CD4-positive, alpha-beta memory T cell (primary cell): ENCODE data around the gene RGS3. TPM values are rescaled to one million over a fixed set of nuclear protein-coding genes. Genes with fewer than 3 reads are reported as not detected.
A peak's percentile ranks its signal among the peaks of the same experiment; 100 is the strongest.

Source experiments
- CTCF ChIA-PET: fragments of 350-600 bp; sonication (Branson Sonifier 250); formaldehyde crosslinking; loops from one replicate; lab custom pipeline; 2021; ENCODE audit warnings: inconsistent platforms; ENCODE audit not compliant: partially characterized antibody; lab: Charles Lee
- POLR2A ChIA-PET: fragments of 350-600 bp; sonication (Branson Sonifier 250); formaldehyde crosslinking; loops from one replicate; lab custom pipeline; 2021; ENCODE audit not compliant: partially characterized antibody; lab: Charles Lee
- DNase-seq, 5 donors: peaks; one replicate each; pipeline versions ENCODE4 v3.0.0 to v3.0.0-alpha.2; 2020 to 2022; ENCODE audit warnings: mixed read lengths in 1 of 5
- H3K27ac ChIP-seq: one replicate; pipeline ENCODE4 v1.7.0; 2013; ENCODE audit warnings: low read depth, low read length
- H3K27me3 ChIP-seq: 2 replicates; pipeline ENCODE4 v1.7.0; 2013; ENCODE audit warnings: mild to moderate bottlenecking, low read length, moderate library complexity; ENCODE audit not compliant: insufficient read depth
- H3K36me3 ChIP-seq: 2 replicates; pipeline ENCODE4 v1.7.0; 2013; ENCODE audit warnings: mild to moderate bottlenecking, low read length, moderate library complexity; ENCODE audit not compliant: insufficient read depth
- H3K4me1 ChIP-seq: 2 replicates; pipeline ENCODE4 v1.7.0; 2013; ENCODE audit warnings: mild to moderate bottlenecking, low read length, moderate library complexity; ENCODE audit not compliant: insufficient read depth
- H3K4me3 ChIP-seq, 2 donors: one replicate each; pipeline ENCODE4 v1.7.0; 2013; ENCODE audit warnings: low read length in 2 of 2, mild to moderate bottlenecking in 1 of 2
- H3K9me3 ChIP-seq, 2 donors: one replicate each; pipeline ENCODE4 v1.7.0; 2013; ENCODE audit warnings: low read length in 2 of 2, control low read depth in 1 of 2; ENCODE audit not compliant: control insufficient read depth in 1 of 2
- H3K27ac Mint-ChIP-seq, 7 donors: one replicate each; pipeline ENCODE4 v1.8.0; 2020 to 2021; ENCODE audit warnings: mixed read lengths in 7 of 7, mild to moderate bottlenecking in 6 of 7, inconsistent platforms in 3 of 7, moderate library complexity in 3 of 7
- H3K27me3 Mint-ChIP-seq, 2 donors: one replicate each; pipeline ENCODE4 v1.8.0; 2020 to 2021; ENCODE audit warnings: mixed read lengths in 2 of 2
- H3K36me3 Mint-ChIP-seq, 2 donors: one replicate each; pipeline ENCODE4 v1.8.0; 2020 to 2021; ENCODE audit warnings: mixed read lengths in 2 of 2, inconsistent platforms in 1 of 2, mild to moderate bottlenecking in 1 of 2
- H3K4me1 Mint-ChIP-seq, 4 donors: one replicate each; pipeline ENCODE4 v1.8.0; 2020 to 2021; ENCODE audit warnings: mixed read lengths in 4 of 4, mild to moderate bottlenecking in 1 of 4
- H3K4me3 Mint-ChIP-seq, 8 donors: one replicate each; pipeline ENCODE4 v1.8.0; 2020 to 2021; ENCODE audit warnings: mixed read lengths in 8 of 8, mild to moderate bottlenecking in 7 of 8, moderate library complexity in 6 of 8, inconsistent platforms in 3 of 8
- H3K9me3 Mint-ChIP-seq, 8 donors: one replicate each; pipeline ENCODE4 v1.8.0; 2020 to 2021; ENCODE audit warnings: mixed read lengths in 8 of 8, mild to moderate bottlenecking in 5 of 8, inconsistent platforms in 3 of 8, moderate library complexity in 1 of 8
- intact Hi-C: fragments of 100-400 bp; cut with micrococcal nuclease; formaldehyde crosslinking; loops from one replicate; pipeline ENCODE4 v1.15.1; 2023
- polyA plus RNA-seq, 2 donors: library from polyadenylated mRNA; unstranded; fragments of 300-500 nt; fragmentation: Illumina TruSeq; gene quantifications; one replicate each; pipeline ENCODE4 v1.2.3, GENCODE V29; 2021
- total RNA-seq, 2 experiments: library from RNA; stranded (reverse); gene quantifications; one replicate each; pipeline ENCODE4 v1.2.3, GENCODE V29; 2021

Gene RGS3
- total and polyA plus RNA-seq, 4 experiments from 2014 or later: 3.4 to 23.2 (median 18.0) TPM

DNA sequence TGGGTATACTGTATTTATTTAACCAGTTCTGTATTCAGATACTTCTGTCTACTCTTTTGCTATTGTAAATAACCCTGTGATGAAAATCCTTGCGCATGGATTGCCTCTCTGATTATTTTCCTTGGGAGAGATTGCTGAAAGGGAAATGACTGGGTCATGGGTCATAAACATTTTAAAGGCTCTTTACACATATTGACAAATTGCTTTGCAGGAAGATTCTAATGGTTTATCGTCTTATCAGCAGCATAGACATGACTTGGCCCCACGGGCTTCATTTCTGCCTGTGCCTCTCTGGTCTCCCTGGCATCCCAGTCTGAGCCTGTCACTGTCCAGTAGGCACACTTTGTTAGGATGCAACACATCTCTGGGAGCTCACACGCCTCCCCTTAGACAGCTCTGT lies 52.3 kb downstream of the RGS3 start:
- POLR2A ChIA-PET: interaction anchor here (16.5 kb wide), 1 partner anchor 65 kb away, joined by 342 read pairs; no protein-coding TSS in a partner anchor
- CTCF ChIA-PET: interaction anchor here (0.9 to 3.1 kb wide), 3 partner anchors 63 to 73 kb away, joined by 3 to 23 read pairs (median 9); no protein-coding TSS in a partner anchor
- no peaks in the 10 kb centered on the region for H3K27me3 Mint-ChIP-seq
- peaks cover 0 to 2% (median 0%) of the 10 kb centered on the region in 8 donors for H3K9me3 Mint-ChIP-seq
- Histone ChIP-seq H3K27me3 (no peaks in the 10 kb centered on the region), H3K36me3 (no peaks in the 10 kb centered on the region), H3K4me3 (no peak overlapping the region), H3K27ac (no peak overlapping the region), H3K4me1 (peaks cover 96% of the 10 kb centered on the region), H3K9me3 (no peaks in the 10 kb centered on the region)
- H3K27ac Mint-ChIP-seq: peak overlapping the region in 6 of 7 donors; percentile 41 to 97 (median 75)
- DNase-seq: no peak
- peak overlapping the region in 3 of 8 donors; percentile 21 to 83 (median 34) for H3K4me3 Mint-ChIP-seq
- intact Hi-C loops: loop anchor here (2.0 kb wide), 1 partner anchor 105 kb away; the partner anchor contains the start of genes C9orf43 and POLE3
- peaks cover 0 to 11% of the 10 kb centered on the region in 2 donors for H3K36me3 Mint-ChIP-seq
- peaks cover 71 to 96% (median 85%) of the 10 kb centered on the region in 4 donors for H3K4me1 Mint-ChIP-seq

DNA sequence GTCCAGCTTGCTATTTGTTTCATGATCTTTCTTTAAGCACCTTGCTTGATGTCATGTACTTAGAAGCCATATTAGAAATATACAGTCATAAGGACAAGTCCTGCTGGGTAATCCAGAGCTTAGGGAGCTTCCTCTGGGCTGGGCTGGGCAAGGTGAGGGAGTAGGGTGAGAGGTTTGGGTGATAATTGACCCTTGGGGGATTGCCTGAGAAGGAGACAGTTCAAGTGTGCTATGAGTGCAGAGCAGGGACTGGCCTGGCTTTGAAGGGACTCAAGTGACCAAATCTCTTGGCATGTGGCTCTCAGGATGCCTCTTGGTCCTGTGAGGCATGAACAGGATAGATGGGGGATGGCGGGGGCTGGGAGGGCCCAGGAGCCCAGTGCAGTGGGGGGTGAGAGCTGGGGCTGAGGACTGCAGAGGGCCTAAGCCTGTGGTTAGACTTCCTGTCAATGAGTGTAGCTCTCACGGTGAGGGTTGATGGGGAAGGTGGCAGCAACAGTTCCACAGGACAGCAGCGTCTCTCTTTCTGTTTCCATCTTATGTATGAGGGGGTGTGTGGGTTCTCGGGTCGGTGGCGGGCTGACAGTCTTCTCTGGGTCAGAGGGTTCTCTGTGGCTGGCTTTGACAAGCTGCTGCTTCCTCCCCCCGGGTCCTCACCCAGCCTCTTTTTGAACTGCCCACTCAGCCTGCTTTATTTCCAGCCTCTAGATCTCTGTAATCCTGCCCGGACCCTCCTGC lies 53.5 kb downstream of the RGS3 start:
- H3K4me3 Mint-ChIP-seq: peak overlapping the region; percentile 92 to 98 (median 94)
- ChIA-PET POLR2A (interaction anchor here (0.8 to 16.5 kb wide), 12 partner anchors 9 to 179 kb away, joined by 3 to 342 read pairs (median 5); partner anchors contain the start of genes C9orf43 and POLE3), CTCF (interaction anchor here (0.7 to 3.5 kb wide), 14 partner anchors 8 to 138 kb away, joined by 3 to 23 read pairs (median 4); no protein-coding TSS in a partner anchor)
- H3K36me3 Mint-ChIP-seq: peaks cover 0 to 15% of the 10 kb centered on the region in 2 donors
- Histone ChIP-seq H3K4me3 (peak overlapping the region; percentile 64 to 76), H3K4me1 (peaks cover 96% of the 10 kb centered on the region), H3K27ac (peak overlapping the region; percentile 82), H3K9me3 (no peaks in the 10 kb centered on the region), H3K27me3 (no peaks in the 10 kb centered on the region), H3K36me3 (no peaks in the 10 kb centered on the region)
- peak overlapping the region; percentile 95 to 98 (median 96) for H3K27ac Mint-ChIP-seq
- H3K27me3 Mint-ChIP-seq: no peaks in the 10 kb centered on the region
- DNase-seq: peak; percentile 60 to 84 (median 67)
- H3K4me1 Mint-ChIP-seq: peaks cover 68 to 96% (median 83%) of the 10 kb centered on the region in 4 donors
- intact Hi-C loops: loop anchor here (1.0 to 2.0 kb wide), 2 partner anchors 62 to 106 kb away; partner anchors contain the start of genes C9orf43 and POLE3
- peaks cover 0 to 2% (median 0%) of the 10 kb centered on the region in 8 donors for H3K9me3 Mint-ChIP-seq

- CTCF ChIA-PET: interaction anchor here (0.7 to 3.5 kb wide), 5 partner anchors 62 to 139 kb away, joined by 4 to 19 read pairs (median 4); no protein-coding TSS in a partner anchor
- Histone ChIP-seq H3K4me1 (peaks cover 96% of the 10 kb centered on the region), H3K27ac (peak overlapping the region; percentile 82), H3K36me3 (peaks cover 7% of the 10 kb centered on the region), H3K27me3 (no peaks in the 10 kb centered on the region), H3K9me3 (no peaks in the 10 kb centered on the region), H3K4me3 (peak overlapping the region; percentile 64 to 76)
- no peaks in the 10 kb centered on the region for H3K27me3 Mint-ChIP-seq
- peaks cover 71 to 96% (median 84%) of the 10 kb centered on the region in 4 donors for H3K4me1 Mint-ChIP-seq
- H3K9me3 Mint-ChIP-seq: peaks cover 0 to 2% (median 0%) of the 10 kb centered on the region in 8 donors
- peak overlapping the region; percentile 72 to 98 (median 94) for H3K4me3 Mint-ChIP-seq
- H3K27ac Mint-ChIP-seq: peak overlapping the region; percentile 95 to 98 (median 96)
- intact Hi-C loops: loop anchor here (1.0 kb wide), 1 partner anchor 7 kb away; no protein-coding TSS in a partner anchor
- POLR2A ChIA-PET: interaction anchor here (0.7 to 16.5 kb wide), 4 partner anchors 7 to 83 kb away, joined by 3 to 342 read pairs (median 32); no protein-coding TSS in a partner anchor
- DNase-seq: no peak
- peaks cover 0 to 27% of the 10 kb centered on the region in 2 donors for H3K36me3 Mint-ChIP-seq
These were observed 56.0 kb downstream of the RGS3 start for GRCh38 chr9:113519426-113520108.

- Mint-ChIP-seq H3K4me3 (peak overlapping the region; percentile 79 to 98 (median 94)), H3K36me3 (peaks cover 0 to 29% of the 10 kb centered on the region in 2 donors), H3K27me3 (no peaks in the 10 kb centered on the region), H3K27ac (peak overlapping the region; percentile 83 to 98 (median 96)), H3K9me3 (peaks cover 0 to 2% (median 0%) of the 10 kb centered on the region in 8 donors), H3K4me1 (peaks cover 73 to 96% (median 84%) of the 10 kb centered on the region in 4 donors)
- Histone ChIP-seq H3K36me3 (peaks cover 8% of the 10 kb centered on the region), H3K27ac (peak overlapping the region; percentile 82), H3K9me3 (no peaks in the 10 kb centered on the region), H3K4me3 (peak overlapping the region in 1 of 2 donors; percentile 28), H3K27me3 (no peaks in the 10 kb centered on the region), H3K4me1 (peaks cover 97% of the 10 kb centered on the region)
- ChIA-PET CTCF (interaction anchor here (0.7 to 1.5 kb wide), 7 partner anchors 56 to 138 kb away, joined by 3 to 5 read pairs (median 4); no protein-coding TSS in a partner anchor), POLR2A (interaction anchor here (0.7 to 16.5 kb wide), 4 partner anchors 7 to 82 kb away, joined by 3 to 342 read pairs (median 32); no protein-coding TSS in a partner anchor)
- DNase-seq: peak; percentile 57 to 90 (median 62)
- intact Hi-C loops: loop anchor here (1.0 kb wide), 1 partner anchor 8 kb away; no protein-coding TSS in a partner anchor
These were observed 56.6 kb downstream of the RGS3 start for GRCh38 chr9:113520109-113520642.

DNA sequence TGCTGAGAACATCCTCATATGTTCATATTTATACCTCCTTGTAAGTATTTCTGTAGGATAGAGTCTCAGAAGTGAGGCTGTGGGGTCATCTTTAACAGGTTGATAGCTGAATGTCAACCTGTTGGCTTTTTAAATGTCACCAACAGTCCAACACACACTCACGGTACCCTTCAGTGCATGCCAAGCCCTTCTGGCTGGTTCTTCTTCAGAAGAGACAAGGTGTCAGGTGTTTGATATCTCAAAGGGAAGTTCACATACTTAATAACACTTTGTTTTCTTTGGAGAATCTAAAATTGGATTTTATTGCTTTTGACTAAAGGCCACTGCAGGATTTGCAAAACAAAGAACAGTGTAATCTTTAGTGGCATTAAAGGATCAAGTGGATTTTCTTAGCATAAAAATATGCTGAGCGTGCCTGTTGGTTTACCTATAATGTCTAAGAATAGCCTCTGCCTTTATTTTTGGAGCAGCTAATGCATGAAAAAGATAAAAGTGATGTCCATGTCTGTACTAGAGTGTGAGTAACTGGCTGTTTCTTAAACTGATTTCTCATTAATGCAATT lies 58.2 kb downstream of the RGS3 start:
- ChIA-PET CTCF (interaction anchor here (0.8 to 3.6 kb wide), 8 partner anchors 10 to 247 kb away, joined by 3 to 26 read pairs (median 4); partner anchors contain the start of genes ALAD and CDC26), POLR2A (interaction anchor here (1.1 to 16.5 kb wide), 3 partner anchors 9 to 59 kb away, joined by 4 to 342 read pairs (median 62); no protein-coding TSS in a partner anchor)
- peak overlapping the region; percentile 26 to 82 (median 58) for H3K4me3 Mint-ChIP-seq
- no peaks in the 10 kb centered on the region for H3K27me3 Mint-ChIP-seq
- H3K9me3 Mint-ChIP-seq: peaks cover 0 to 2% (median 0%) of the 10 kb centered on the region in 8 donors
- no peaks in the 10 kb centered on the region for H3K27me3 ChIP-seq
- peaks cover 97% of the 10 kb centered on the region for H3K4me1 ChIP-seq
- DNase-seq: no peak
- intact Hi-C loops: no loop called here
- peaks cover under 1 to 34% of the 10 kb centered on the region in 2 donors for H3K36me3 Mint-ChIP-seq
- peaks cover 72 to 98% (median 84%) of the 10 kb centered on the region in 4 donors for H3K4me1 Mint-ChIP-seq
- no peaks in the 10 kb centered on the region for H3K9me3 ChIP-seq
- peak overlapping the region; percentile 18 to 88 (median 53) for H3K27ac Mint-ChIP-seq
- H3K4me3 ChIP-seq: no peak overlapping the region
- no peak overlapping the region for H3K27ac ChIP-seq
- peaks cover 19% of the 10 kb centered on the region for H3K36me3 ChIP-seq

GRCh38 chr9:113522419-113522818 lies 58.9 kb downstream of the RGS3 start:
- ChIA-PET POLR2A (interaction anchor here (1.1 to 16.5 kb wide), 3 partner anchors 9 to 58 kb away, joined by 4 to 342 read pairs (median 62); no protein-coding TSS in a partner anchor), CTCF (interaction anchor here (0.8 to 3.6 kb wide), 9 partner anchors 10 to 247 kb away, joined by 3 to 26 read pairs (median 4); partner anchors contain the start of genes ALAD and CDC26)
- H3K4me1 ChIP-seq: peaks cover 91% of the 10 kb centered on the region
- no peak overlapping the region for H3K4me3 ChIP-seq
- H3K27me3 ChIP-seq: no peaks in the 10 kb centered on the region
- no peak overlapping the region for H3K27ac ChIP-seq
- H3K9me3 Mint-ChIP-seq: peaks cover 0 to 2% (median 0%) of the 10 kb centered on the region in 8 donors
- H3K4me3 Mint-ChIP-seq: peak overlapping the region; percentile 25 to 82 (median 73)
- peak overlapping the region; percentile 18 to 89 (median 86) for H3K27ac Mint-ChIP-seq
- peaks cover 26% of the 10 kb centered on the region for H3K36me3 ChIP-seq
- DNase-seq: no peak
- intact Hi-C loops: no loop called here
- peaks cover 7 to 38% of the 10 kb centered on the region in 2 donors for H3K36me3 Mint-ChIP-seq
- peaks cover 70 to 98% (median 83%) of the 10 kb centered on the region in 4 donors for H3K4me1 Mint-ChIP-seq
- H3K27me3 Mint-ChIP-seq: no peaks in the 10 kb centered on the region
- no peaks in the 10 kb centered on the region for H3K9me3 ChIP-seq
